Astrocyte of the spinal cord (primary cell): ENCODE data around the gene PTPMT1.

Experiments used
- DNase-seq: peaks from one replicate; pipeline ENCODE4 v3.0.0; 2011; ENCODE audit warnings: low read depth, low spot score
- H3K4me3 ChIP-seq: 2 replicates; pipeline ENCODE4 v1.5.1; 2011; ENCODE audit warnings: low read depth, mild to moderate bottlenecking, low read length, moderate library complexity
- in situ Hi-C: cut with HindIII; loops from 2 replicates; pipeline ENCODE4 v1.10.0; 2017; ENCODE audit warnings: low sequenced_read_pairs
- TF ChIP-seq, protein P1 (sequence below): IDR thresholded peaks from 2 replicates; pipeline ENCODE4 v1.5.1; 2012; ENCODE audit warnings: low read depth, mild to moderate bottlenecking, low read length, inconsistent platforms

PTPMT1 gene

GRCh38 chr11:47533690-47534151, 31.7 kb upstream of the PTPMT1 start:
- DNase-seq, result peak; percentile 64
- no peak overlapping the region for H3K4me3 ChIP-seq
- TF ChIP-seq, protein P1, sequence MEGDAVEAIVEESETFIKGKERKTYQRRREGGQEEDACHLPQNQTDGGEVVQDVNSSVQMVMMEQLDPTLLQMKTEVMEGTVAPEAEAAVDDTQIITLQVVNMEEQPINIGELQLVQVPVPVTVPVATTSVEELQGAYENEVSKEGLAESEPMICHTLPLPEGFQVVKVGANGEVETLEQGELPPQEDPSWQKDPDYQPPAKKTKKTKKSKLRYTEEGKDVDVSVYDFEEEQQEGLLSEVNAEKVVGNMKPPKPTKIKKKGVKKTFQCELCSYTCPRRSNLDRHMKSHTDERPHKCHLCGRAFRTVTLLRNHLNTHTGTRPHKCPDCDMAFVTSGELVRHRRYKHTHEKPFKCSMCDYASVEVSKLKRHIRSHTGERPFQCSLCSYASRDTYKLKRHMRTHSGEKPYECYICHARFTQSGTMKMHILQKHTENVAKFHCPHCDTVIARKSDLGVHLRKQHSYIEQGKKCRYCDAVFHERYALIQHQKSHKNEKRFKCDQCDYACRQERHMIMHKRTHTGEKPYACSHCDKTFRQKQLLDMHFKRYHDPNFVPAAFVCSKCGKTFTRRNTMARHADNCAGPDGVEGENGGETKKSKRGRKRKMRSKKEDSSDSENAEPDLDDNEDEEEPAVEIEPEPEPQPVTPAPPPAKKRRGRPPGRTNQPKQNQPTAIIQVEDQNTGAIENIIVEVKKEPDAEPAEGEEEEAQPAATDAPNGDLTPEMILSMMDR, result no peak
- in situ Hi-C loops, result no loop called here

GRCh38 chr11:47534704-47535251, 30.6 kb upstream of the PTPMT1 start:
- no peak overlapping the region for H3K4me3 ChIP-seq
- TF ChIP-seq, protein P1, result no peak
- DNase-seq, result no peak
- in situ Hi-C loops, result no loop called here

- H3K4me3 ChIP-seq, result no peak overlapping the region
- TF ChIP-seq, protein P1, result no peak
- DNase-seq, result no peak
- in situ Hi-C loops, result no loop called here
Observed at GRCh38 chr11:47536915-47537314, 28.5 kb upstream of the PTPMT1 start.

GRCh38 chr11:47538741-47539565, 26.4 kb upstream of the PTPMT1 start:
- in situ Hi-C loops, result no loop called here
- TF ChIP-seq, protein P1, result no peak
- H3K4me3 ChIP-seq, result no peak overlapping the region
- no peak for DNase-seq

- in situ Hi-C loops, result no loop called here
- no peak overlapping the region for H3K4me3 ChIP-seq
- TF ChIP-seq, protein P1, result no peak
- DNase-seq, result no peak
Observed at GRCh38 chr11:47539681-47540039, 25.7 kb upstream of the PTPMT1 start.

GRCh38 chr11:47541070-47541469, 24.3 kb upstream of the PTPMT1 start:
- TF ChIP-seq, protein P1, result no peak
- no peak for DNase-seq
- H3K4me3 ChIP-seq, result no peak overlapping the region
- in situ Hi-C loops, result no loop called here
